ACHN (cell line): Measurements from ENCODE around the gene OSCP1.

Source experiments
- DNase-seq: peaks from one replicate; pipeline ENCODE4 v3.0.0-alpha.2; 2015
- in situ Hi-C: cut with HindIII; loops from 2 replicates; pipeline ENCODE4 v1.10.0; 2017; ENCODE audit warnings: low sequenced_read_pairs, low pct_ligation_motif_present, low pct_unique_long_range_greater_than_20kb

The OSCP1 gene

DNA sequence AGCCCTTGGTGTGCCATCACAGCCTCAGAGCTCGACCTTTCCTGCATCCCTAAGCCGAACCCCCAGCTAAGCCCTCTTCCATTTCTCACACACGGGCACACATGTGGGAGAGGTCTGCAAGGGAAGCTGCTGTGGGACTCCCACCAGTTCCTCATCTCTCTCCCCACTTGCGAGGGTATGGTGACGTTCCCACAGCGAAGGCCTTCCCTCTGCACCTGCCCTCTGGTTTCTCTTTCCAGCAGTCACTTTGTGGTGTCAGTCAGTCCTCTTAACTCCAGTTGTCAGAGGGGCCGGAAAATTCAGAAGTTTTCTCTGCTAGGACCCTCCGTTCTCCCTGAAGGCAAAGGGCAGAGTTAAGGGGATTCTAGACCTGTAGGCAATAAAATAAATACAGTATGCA lies 59.0 kb downstream of the OSCP1 start:
- in situ Hi-C loops: no loop called here
- DNase-seq: no peak

GRCh38 chr1:36390411-36390810 lies 59.8 kb downstream of the OSCP1 start:
- in situ Hi-C loops: no loop called here
- no peak for DNase-seq

DNA sequence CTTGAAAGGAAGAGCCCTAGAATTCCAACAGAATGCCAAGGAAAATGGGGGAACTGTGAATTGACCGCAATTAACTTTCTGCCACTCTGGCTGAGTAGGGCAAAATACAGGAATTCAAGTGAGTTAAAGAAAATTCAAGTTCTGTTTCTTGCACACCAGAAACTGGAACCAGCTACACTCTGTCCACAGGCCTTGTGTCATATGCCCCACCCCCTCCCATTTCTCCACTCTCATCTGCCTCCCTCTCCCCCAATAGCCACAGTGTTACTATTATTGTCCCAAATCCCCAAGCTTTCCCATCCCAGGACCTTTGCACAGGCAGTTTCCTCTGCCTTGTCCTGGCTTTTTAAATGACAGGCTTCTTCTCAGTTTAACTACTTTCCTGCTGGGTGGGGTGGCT lies 60.3 kb downstream of the OSCP1 start:
- no peak for DNase-seq
- in situ Hi-C loops: no loop called here

DNA sequence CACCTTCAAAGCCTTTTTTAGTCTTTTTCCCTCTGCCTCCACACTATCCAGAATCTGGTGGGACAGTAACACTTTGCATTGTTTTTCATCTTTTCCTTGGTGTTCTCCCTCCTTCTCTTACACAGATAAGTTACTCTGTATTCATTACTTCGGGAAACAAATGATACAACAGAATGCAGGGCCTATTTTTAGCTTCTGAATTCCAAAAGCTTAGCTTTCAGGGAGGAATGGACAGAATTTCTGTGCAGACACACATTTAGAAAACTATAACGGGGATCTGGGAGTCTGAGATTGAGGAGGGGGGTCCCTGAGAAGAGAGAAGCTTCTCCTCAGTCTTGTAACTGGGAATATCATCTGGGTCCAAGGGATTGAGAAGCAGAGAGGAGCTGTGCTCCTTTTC lies 61.0 kb downstream of the OSCP1 start:
- in situ Hi-C loops: no loop called here

DNA sequence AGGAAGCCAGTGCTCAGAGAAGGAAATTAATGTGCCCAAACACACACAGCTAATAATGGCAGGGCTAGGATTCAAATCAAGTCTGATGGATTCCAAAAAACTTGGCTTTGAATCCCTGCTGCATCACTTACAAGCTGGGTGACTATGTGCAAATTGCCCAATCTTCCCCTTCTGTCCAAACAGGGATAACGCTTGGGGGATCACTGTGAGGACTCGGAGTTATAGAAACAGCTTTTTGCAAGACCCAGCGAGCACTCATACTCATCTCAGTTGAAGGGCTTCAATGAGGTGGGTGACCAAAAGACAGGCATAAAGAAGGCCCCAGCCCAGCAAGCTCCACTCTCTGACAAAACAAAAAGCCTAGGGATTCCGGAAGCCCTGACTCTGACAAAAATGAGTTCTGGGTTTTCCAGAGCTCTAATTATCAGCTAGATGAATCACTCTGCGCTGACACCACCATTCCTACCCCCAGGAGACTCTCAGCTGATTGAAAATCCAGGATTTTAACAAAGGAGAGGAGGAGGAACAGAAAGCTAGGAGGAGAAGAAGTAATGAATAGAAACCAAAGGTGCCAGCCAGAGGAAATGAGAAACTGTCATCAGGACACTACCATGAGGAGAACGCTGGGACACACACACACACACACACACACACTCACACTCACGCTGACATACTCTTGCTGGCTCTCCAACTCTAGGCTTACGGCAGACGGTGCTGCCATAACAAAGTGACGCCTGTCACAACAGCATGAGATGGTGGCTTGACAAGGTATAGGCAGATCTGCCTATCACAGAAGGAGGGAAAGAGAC lies 62.9 kb downstream of the OSCP1 start:
- peak; percentile 46 for DNase-seq
- in situ Hi-C loops: no loop called here

More for the DNA sequence above, 61.0 kb downstream of the OSCP1 start:
- DNase-seq: no peak

GRCh38 chr1:36386265-36387140 lies 63.7 kb downstream of the OSCP1 start:
- DNase-seq: peak; percentile 99
- in situ Hi-C loops: no loop called here

DNA sequence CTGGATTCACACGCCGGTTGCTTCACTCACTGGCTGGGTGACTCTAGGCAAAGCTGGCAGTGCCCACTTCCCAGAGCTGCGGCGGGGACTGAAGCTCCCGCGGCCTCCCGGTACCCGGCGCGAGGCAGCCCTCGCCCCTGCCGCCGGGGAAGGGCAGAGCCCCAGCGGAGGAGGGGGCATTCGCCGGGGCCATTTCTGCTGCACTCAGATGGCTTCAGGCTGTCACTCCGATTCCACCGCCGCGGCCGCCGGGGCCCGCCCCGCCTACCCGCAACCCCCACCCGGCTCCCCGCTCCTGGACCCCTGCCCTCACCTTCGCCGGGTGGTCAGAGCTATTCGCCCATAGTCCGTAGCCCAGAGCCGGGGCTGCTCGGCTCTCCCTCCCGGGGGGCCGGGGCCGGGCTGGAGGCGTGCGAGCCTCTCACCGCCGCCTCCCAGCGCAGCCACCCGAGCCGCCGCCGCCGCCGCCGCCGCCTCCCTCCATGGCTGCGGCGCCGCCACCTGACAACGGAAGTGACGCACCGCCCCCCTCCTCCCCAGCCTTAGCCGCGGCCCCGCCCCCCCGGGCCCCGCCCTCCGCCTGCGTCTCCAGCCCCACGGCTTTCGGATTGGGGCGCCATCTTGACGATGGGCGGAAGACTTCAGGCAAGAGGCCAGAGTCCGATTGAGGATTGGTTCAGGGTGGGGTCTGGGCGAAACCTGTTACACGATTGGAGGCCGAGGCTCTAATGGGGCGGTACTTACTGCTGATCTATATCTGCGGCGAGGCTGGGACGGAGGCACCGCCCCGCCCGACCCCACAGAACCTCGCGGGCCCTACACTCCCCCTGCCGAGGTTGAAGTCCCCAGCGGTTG lies 64.6 kb downstream of the OSCP1 start, which contains the start of gene STK40:
Gene STK40 (minus strand): TSS at position 515 of the 855 bp plus-strand sequence. CDS start 24,592 bp downstream, outside the sequence.
- DNase-seq: peak; percentile 98
- in situ Hi-C loops: no loop called here

- peak; percentile 21 for DNase-seq
- in situ Hi-C loops: no loop called here
Measured at GRCh38 chr1:36384542-36385409, 65.5 kb downstream of the OSCP1 start.

DNA sequence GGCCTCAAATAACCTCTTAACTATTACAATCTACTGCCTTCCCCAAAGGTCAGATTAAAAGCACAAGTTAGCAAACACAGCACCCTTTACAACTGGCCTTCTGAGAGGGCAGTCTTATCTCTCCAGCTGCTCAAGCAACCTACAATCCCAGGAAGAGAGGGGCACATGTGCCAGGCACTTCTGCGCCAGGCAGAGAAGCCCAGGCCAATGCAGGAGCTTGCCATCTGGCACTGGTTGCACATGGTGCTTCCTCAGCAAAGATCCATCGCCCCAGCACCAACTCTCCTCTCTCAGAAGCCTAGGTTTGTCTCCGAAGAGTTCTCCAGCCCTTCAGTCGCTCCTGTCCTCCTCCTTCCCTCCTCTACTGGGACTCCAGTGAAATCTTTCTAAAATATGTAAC lies 67.0 kb downstream of the OSCP1 start:
- in situ Hi-C loops: no loop called here
- DNase-seq: no peak

- DNase-seq: no peak
- in situ Hi-C loops: no loop called here
Measured at GRCh38 chr1:36382669-36383068, 67.6 kb downstream of the OSCP1 start.

- DNase-seq: no peak
- in situ Hi-C loops: no loop called here
Measured at GRCh38 chr1:36382231-36382630, 68.0 kb downstream of the OSCP1 start.

DNA sequence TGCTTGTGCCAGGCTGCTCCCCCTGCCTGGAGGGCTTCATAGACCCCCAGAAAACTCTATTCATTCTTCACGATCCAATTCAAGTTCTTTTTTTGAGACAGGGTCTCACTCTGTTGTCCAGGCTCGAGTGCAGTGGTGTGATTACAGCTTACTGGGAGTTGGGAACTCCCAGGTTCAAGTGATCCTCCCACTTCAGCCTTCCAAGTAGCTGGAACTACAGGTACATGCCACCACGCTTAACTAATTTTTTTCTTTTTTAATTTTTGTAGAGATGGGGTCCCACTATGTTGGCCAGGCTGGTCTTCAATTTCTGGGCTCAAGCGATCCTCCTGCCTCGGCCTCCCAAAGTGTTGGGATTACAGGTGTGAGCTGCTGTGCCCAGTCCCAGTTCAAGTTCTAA lies 68.8 kb downstream of the OSCP1 start:
- in situ Hi-C loops: no loop called here
- DNase-seq: no peak

- in situ Hi-C loops: no loop called here
- DNase-seq: no peak
Measured at GRCh38 chr1:36380782-36381181, 69.5 kb downstream of the OSCP1 start.

DNA sequence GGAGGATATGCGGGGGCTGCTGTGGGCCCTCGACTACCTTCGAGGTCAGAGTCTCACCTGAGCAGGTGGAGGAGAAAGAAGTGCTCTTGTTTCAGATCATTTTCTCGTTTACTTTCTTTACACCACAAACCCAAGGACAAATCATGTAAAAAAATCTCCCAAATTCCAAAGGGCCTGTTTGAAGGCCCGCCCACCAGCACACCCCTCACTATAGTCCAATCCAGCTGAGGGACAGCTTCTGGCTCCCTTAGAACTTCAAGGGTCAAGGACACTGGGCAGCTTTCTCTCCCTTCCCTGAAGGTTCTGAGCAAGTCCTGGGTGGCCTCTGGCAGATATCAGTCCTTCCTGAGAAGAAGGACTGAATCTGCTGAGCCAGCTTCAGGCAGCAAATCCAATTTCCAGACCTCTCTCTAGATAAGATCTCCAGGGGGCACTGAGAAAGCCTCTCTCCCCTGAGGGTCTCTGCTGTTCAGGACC lies 70.1 kb downstream of the OSCP1 start:
- DNase-seq: no peak
- in situ Hi-C loops: no loop called here

- DNase-seq: no peak
- in situ Hi-C loops: no loop called here
Measured at GRCh38 chr1:36377791-36378492, 72.3 kb downstream of the OSCP1 start.

DNA sequence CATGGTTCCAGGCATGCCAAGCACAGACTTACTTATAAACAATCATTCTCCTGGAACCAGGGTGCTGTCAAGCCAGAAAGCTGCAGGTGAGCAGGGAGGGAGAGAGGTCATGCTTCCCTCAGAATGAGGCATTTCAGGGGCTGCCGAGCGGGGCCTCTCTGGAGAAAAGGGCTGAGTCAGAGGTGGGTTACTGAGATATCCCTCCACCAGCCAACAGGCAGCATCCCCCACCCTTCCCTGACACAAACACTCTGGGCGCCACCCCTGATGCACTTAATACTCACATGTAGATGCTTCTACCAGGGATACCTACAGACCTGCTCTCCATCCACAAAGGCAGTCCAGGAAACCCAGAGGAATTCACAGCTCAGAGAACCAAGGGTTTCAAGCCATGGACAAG lies 77.6 kb downstream of the OSCP1 start:
- no peak for DNase-seq
- in situ Hi-C loops: no loop called here
